Activated CD4-positive, alpha-beta T cell treated with anti-CD3 and anti-CD28 coated beads for 36 hours (primary cell): ENCODE measurements around the gene UGT1A8. TPM values are rescaled to one million over a fixed set of nuclear protein-coding genes. Genes with fewer than 3 reads are reported as not detected.
"Not testable (repeated sequence)": the region's sequence is repeated elsewhere in the genome, so short reads cannot be mapped to it uniquely, and the experiment has no call there.

Source experiments
- ATAC-seq: fragments of 200-7000 bp; cut with Tn5 transposase; one replicate; pipeline ENCODE4 v1.10.0; 2021; ENCODE audit warnings: mild to moderate bottlenecking, moderate library complexity
- CTCF ChIA-PET: fragments of 350-600 bp; sonication (Branson Sonifier 250); formaldehyde crosslinking; loops from one replicate; lab custom pipeline; 2021; ENCODE audit warnings: antibody characterized with exemption; lab: Charles Lee
- POLR2A ChIA-PET: fragments of 350-600 bp; sonication (Branson Sonifier 250); formaldehyde crosslinking; loops from one replicate; lab custom pipeline; 2021; ENCODE audit warnings: antibody characterized with exemption, inconsistent platforms; lab: Charles Lee
- DNase-seq: peaks from one replicate; pipeline ENCODE4 v3.0.0-alpha.2; 2020
- H3K27ac Mint-ChIP-seq: one replicate; pipeline ENCODE4 v1.8.0; 2021; ENCODE audit warnings: mixed read lengths
- H3K27me3 Mint-ChIP-seq: one replicate; pipeline ENCODE4 v1.8.0; 2021; ENCODE audit warnings: mixed read lengths
- H3K36me3 Mint-ChIP-seq: one replicate; pipeline ENCODE4 v1.8.0; 2021; ENCODE audit warnings: low read depth, mixed read lengths
- H3K4me1 Mint-ChIP-seq: one replicate; pipeline ENCODE4 v1.8.0; 2021; ENCODE audit warnings: mixed read lengths
- H3K4me3 Mint-ChIP-seq: one replicate; pipeline ENCODE4 v1.8.0; 2021; ENCODE audit warnings: mild to moderate bottlenecking, moderate library complexity, mixed read lengths
- H3K9me3 Mint-ChIP-seq: one replicate; pipeline ENCODE4 v1.8.0; 2021; ENCODE audit warnings: low read depth, mixed read lengths
- intact Hi-C, 2 experiments: fragments of 100-400 bp; cut with DNase I in 1 of 2; cut with micrococcal nuclease in 1 of 2; formaldehyde crosslinking; loops; one replicate each; pipeline versions ENCODE4 v1.14.2 to v1.15.1; 2022 to 2024; cut with DNase I, micrococcal nuclease
- total RNA-seq, 2 experiments: library from RNA; stranded (reverse); gene quantifications; one replicate each; pipeline ENCODE4 v1.2.3, GENCODE V29; 2021

UGT1A8 gene
- total RNA-seq, 2 experiments from 2014 or later = not detected

GRCh38 chr2:233688341-233688740 is 70.9 kb downstream of the UGT1A8 start:
- H3K36me3 Mint-ChIP-seq = no peaks in the 10 kb centered on the region

GRCh38 chr2:233689031-233689430 is 71.6 kb downstream of the UGT1A8 start:
- Mint-ChIP-seq H3K27me3 (peaks cover 4% of the 10 kb centered on the region), H3K27ac (no peak overlapping the region), H3K4me3 (no peak overlapping the region), H3K9me3 (no peaks in the 10 kb centered on the region), H3K36me3 (no peaks in the 10 kb centered on the region), H3K4me1 (no peaks in the 10 kb centered on the region)
- no peak for DNase-seq
- ChIA-PET CTCF (no interaction called here), POLR2A (no interaction called here)
- intact Hi-C loops = no loop called here
- no peak for ATAC-seq

More at GRCh38 chr2:233688341-233688740, 70.9 kb downstream of the UGT1A8 start:
- no peak for DNase-seq
- no peak overlapping the region for H3K27ac Mint-ChIP-seq
- no peaks in the 10 kb centered on the region for H3K4me1 Mint-ChIP-seq
- ATAC-seq = no peak
- H3K4me3 Mint-ChIP-seq = no peak overlapping the region
- ChIA-PET CTCF (no interaction called here), POLR2A (no interaction called here)
- H3K27me3 Mint-ChIP-seq = peaks cover 4% of the 10 kb centered on the region
- intact Hi-C loops = no loop called here
- no peaks in the 10 kb centered on the region for H3K9me3 Mint-ChIP-seq

DNA sequence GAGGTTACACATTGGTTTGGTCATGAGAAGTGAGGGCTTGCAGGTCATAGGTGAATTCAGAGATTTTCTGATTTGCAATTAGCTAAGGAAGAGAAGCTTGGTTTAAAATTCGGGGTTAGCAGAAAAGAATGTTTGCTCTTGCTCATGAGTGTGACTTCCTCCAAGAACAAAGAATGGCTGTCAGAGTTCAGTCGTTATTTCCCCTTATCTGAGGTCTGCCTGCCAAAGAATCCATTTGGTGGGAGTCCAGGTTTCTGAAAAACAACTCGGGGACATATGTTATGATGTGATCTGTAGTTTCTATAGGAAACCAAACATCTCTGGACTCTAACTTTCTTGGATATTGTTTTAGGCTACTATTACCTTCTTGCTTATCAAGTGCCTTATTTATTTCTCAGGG is 72.1 kb downstream of the UGT1A8 start:
- Mint-ChIP-seq H3K36me3 (no peaks in the 10 kb centered on the region), H3K27ac (no peak overlapping the region), H3K9me3 (no peaks in the 10 kb centered on the region), H3K4me3 (no peak overlapping the region), H3K4me1 (no peaks in the 10 kb centered on the region), H3K27me3 (peaks cover 4% of the 10 kb centered on the region)
- ATAC-seq (no peak), DNase-seq (no peak)
- ChIA-PET CTCF (no interaction called here), POLR2A (no interaction called here)
- intact Hi-C loops = no loop called here

DNA sequence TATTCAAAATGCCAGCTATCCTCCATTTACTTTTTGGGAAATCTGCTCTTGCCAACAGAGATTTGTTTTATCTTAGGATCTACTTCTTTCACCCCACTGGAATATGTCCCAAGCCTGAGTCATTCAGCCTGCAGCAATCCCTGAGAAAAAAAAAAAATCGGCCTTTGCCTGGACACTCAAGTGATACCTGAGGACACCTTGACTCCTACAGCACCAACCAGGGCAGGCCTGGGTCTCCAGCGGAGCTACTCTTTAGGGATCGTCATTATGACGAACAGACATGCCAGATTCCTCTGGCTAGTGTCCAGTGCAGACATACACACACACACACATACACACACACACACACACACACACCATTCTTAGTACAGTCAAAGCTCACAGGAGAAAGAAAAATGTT is 73.0 kb downstream of the UGT1A8 start:
- Mint-ChIP-seq H3K9me3 (no peaks in the 10 kb centered on the region), H3K36me3 (no peaks in the 10 kb centered on the region), H3K27ac (no peak overlapping the region), H3K4me1 (no peaks in the 10 kb centered on the region), H3K4me3 (no peak overlapping the region), H3K27me3 (peaks cover 4% of the 10 kb centered on the region)
- ChIA-PET CTCF (no interaction called here), POLR2A (no interaction called here)
- ATAC-seq (no peak), DNase-seq (no peak)
- intact Hi-C loops = no loop called here

GRCh38 chr2:233691443-233692433 is 74.3 kb downstream of the UGT1A8 start:
- intact Hi-C loops = no loop called here
- Mint-ChIP-seq H3K4me1 (no peaks in the 10 kb centered on the region), H3K36me3 (no peaks in the 10 kb centered on the region), H3K4me3 (no peak overlapping the region), H3K9me3 (no peaks in the 10 kb centered on the region), H3K27ac (no peak overlapping the region), H3K27me3 (no peaks in the 10 kb centered on the region)
- POLR2A ChIA-PET = no interaction called here
- no peak for ATAC-seq
- CTCF ChIA-PET = interaction anchor here (0.6 kb wide), 1 partner anchor 59 kb away, joined by 3 read pairs; no protein-coding TSS in a partner anchor
- no peak for DNase-seq

- ATAC-seq (no peak), DNase-seq (no peak)
- Mint-ChIP-seq H3K4me1 (no peaks in the 10 kb centered on the region), H3K36me3 (no peaks in the 10 kb centered on the region), H3K4me3 (no peak within 1 kb of the TSS), H3K27me3 (no peaks in the 10 kb centered on the region), H3K27ac (no peak within 1 kb of the TSS), H3K9me3 (no peaks in the 10 kb centered on the region)
- ChIA-PET POLR2A (no interaction called here), CTCF (interaction anchor here (0.5 to 0.6 kb wide), 2 partner anchors 58 to 237 kb away, joined by 3 to 4 read pairs; no protein-coding TSS in a partner anchor)
- intact Hi-C loops = no loop called here
Observed at GRCh38 chr2:233692648-233693047, 75.2 kb downstream of the UGT1A8 start, which contains the start of gene UGT1A6. UGT1A6 (plus strand) TSS chr2:233692890; CDS start chr2:233693005, 115 bp downstream.

GRCh38 chr2:233693963-233694362 is 76.5 kb downstream of the UGT1A8 start:
- Mint-ChIP-seq H3K9me3 (no peaks in the 10 kb centered on the region), H3K27ac (no peak overlapping the region), H3K4me1 (no peaks in the 10 kb centered on the region), H3K27me3 (no peaks in the 10 kb centered on the region), H3K36me3 (no peaks in the 10 kb centered on the region), H3K4me3 (no peak overlapping the region)
- DNase-seq (no peak), ATAC-seq (no peak)
- ChIA-PET POLR2A (interaction anchor here (0.5 kb wide), 1 partner anchor 464 kb away, joined by 3 read pairs; no protein-coding TSS in a partner anchor), CTCF (no interaction called here)
- intact Hi-C loops = no loop called here

GRCh38 chr2:233698740-233699139 is 81.3 kb downstream of the UGT1A8 start:
- intact Hi-C loops = no loop called here
- DNase-seq (no peak), ATAC-seq (no peak)
- no peaks in the 10 kb centered on the region for H3K9me3 Mint-ChIP-seq
- POLR2A ChIA-PET = no interaction called here
- H3K4me3 Mint-ChIP-seq = no peak overlapping the region
- no peak overlapping the region for H3K27ac Mint-ChIP-seq
- H3K36me3 Mint-ChIP-seq = no peaks in the 10 kb centered on the region
- CTCF ChIA-PET = no interaction called here
- no peaks in the 10 kb centered on the region for H3K27me3 Mint-ChIP-seq
- H3K4me1 Mint-ChIP-seq = no peaks in the 10 kb centered on the region

DNA sequence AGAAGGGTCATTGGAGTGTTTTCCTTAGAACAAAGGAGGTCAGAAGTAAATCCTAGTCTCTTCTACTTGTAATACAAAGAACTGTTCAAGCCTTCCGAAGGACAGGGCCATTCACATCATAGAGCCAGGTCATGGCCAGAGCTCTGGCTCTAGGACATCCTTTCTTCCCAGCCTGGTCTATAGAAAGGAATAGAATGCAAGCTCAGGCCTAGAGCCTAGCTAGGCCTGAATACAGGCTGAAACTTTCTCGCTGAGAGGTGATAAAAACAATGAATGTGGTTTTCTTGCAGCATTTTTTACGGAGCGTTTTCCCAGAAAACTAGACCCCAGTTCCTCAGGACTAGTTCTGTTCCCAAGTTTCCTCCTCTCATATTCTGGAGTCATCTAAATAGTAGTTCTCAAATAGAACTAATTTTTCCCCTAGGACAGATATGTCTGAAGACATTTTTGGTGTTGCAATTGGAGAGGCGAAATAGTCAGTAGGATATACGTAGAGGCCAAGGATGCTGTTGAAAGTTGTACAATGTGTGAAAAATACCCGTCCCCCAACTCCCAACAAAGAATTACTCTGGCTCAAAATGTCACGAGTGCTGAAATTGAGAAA is 82.1 kb downstream of the UGT1A8 start:
- H3K4me3 Mint-ChIP-seq = no peak overlapping the region
- no peaks in the 10 kb centered on the region for H3K36me3 Mint-ChIP-seq
- ChIA-PET CTCF (no interaction called here), POLR2A (no interaction called here)
- ATAC-seq = no peak
- peaks cover 3% of the 10 kb centered on the region for H3K9me3 Mint-ChIP-seq
- no peaks in the 10 kb centered on the region for H3K4me1 Mint-ChIP-seq
- intact Hi-C loops = no loop called here
- no peak overlapping the region for H3K27ac Mint-ChIP-seq
- no peaks in the 10 kb centered on the region for H3K27me3 Mint-ChIP-seq
- no peak for DNase-seq

GRCh38 chr2:233700028-233700635 is 82.7 kb downstream of the UGT1A8 start:
- ATAC-seq = no peak
- DNase-seq = no peak
- ChIA-PET POLR2A (no interaction called here), CTCF (no interaction called here)
- H3K4me3 Mint-ChIP-seq = no peak overlapping the region
- H3K27ac Mint-ChIP-seq = no peak overlapping the region
- H3K27me3 Mint-ChIP-seq = no peaks in the 10 kb centered on the region
- H3K4me1 Mint-ChIP-seq = no peaks in the 10 kb centered on the region
- no peaks in the 10 kb centered on the region for H3K36me3 Mint-ChIP-seq
- intact Hi-C loops = no loop called here
- H3K9me3 Mint-ChIP-seq = peaks cover 3% of the 10 kb centered on the region

DNA sequence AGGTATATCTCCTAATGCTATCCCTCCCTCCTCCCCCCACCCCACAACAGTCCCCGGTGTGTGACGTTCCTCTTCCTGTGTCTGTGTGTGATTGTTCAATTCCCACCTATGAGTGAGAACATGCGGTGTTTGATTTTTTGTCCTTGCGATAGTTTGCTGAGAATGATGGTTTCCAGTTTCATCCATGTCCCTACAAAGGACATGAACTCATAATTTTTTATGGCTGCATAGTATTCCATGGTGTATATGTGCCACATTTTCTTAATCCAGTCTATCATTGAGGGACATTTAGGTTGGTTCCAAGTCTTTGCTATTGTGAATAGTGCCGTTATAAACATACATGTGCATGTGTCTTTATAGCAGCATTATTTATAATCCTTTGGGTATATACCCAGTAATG is 83.4 kb downstream of the UGT1A8 start:
- H3K27me3 Mint-ChIP-seq, H3K27ac Mint-ChIP-seq, H3K4me1 Mint-ChIP-seq, POLR2A ChIA-PET, H3K9me3 Mint-ChIP-seq, CTCF ChIA-PET, H3K4me3 Mint-ChIP-seq, DNase-seq, ATAC-seq, intact Hi-C loops, H3K36me3 Mint-ChIP-seq: not testable (repeated sequence)
